Activated naive CD8-positive, alpha-beta T cell treated with anti-CD3 and anti-CD28 coated beads for 36 hours (primary cell): ENCODE results near the gene RARA. TPM values are rescaled to one million over a fixed set of nuclear protein-coding genes. Genes with fewer than 3 reads are reported as not detected.

Experiments
- total RNA-seq, 2 experiments: library from RNA; stranded (reverse); gene quantifications; one replicate each; pipeline ENCODE4 v1.2.3, GENCODE V29; 2021

The RARA gene
- total RNA-seq, 2 experiments from 2014 or later = 31.2 to 33.3 TPM

Other genes with a start within 250 kb of the RARA start
- 10 to 100 TPM; 11.4 to 12.1 TPM for gene THRA, start 246.2 kb upstream of the RARA start, total RNA-seq
- gene NR1D1, start 208.6 kb upstream of the RARA start, total RNA-seq = 1 to 10 TPM; 4.8 to 5.8 TPM
- gene MSL1, start 187.2 kb upstream of the RARA start, total RNA-seq = 10 to 100 TPM; 62.7 to 66.7 TPM
- 10 to 100 TPM; 74.5 to 77.0 TPM for gene CASC3, start 168.6 kb upstream of the RARA start, total RNA-seq
- 1 to 10 TPM; 4.3 to 5.1 TPM for gene RAPGEFL1, start 131.7 kb upstream of the RARA start, total RNA-seq
- gene WIPF2, start 89.9 kb upstream of the RARA start, total RNA-seq = 10 to 100 TPM; 15.7 to 17.4 TPM
- gene CDC6, start 21.3 kb upstream of the RARA start, total RNA-seq = 100 to 1,000 TPM; 144 to 149 TPM
- not detected for gene GJD3, start 55.6 kb downstream of the RARA start, total RNA-seq
- gene TOP2A, start 108.7 kb downstream of the RARA start, total RNA-seq = 100 to 1,000 TPM; 244 to 245 TPM
- gene IGFBP4, start 134.3 kb downstream of the RARA start, total RNA-seq = 1 to 10 TPM; 5.6 to 6.5 TPM
- 1 to 10 TPM; 7.3 to 7.6 TPM for gene TNS4, start 192.4 kb downstream of the RARA start, total RNA-seq